GM15510 (cell line): Measurements from ENCODE around the gene TGM3.

Source experiments
- POLR2A ChIP-seq: IDR thresholded peaks from 3 replicates; pipeline ENCODE4 v1.6.1; 2011; ENCODE audit warnings: borderline replicate concordance; ENCODE audit not compliant: insufficient read length; ENCODE audit errors: extremely low read depth

Gene TGM3

GRCh38 chr20:2296524-2297356, 939 bp downstream of the TGM3 start:
- TF ChIP-seq POLR2A: no peak

- no peak for TF ChIP-seq POLR2A
Observed at GRCh38 chr20:2297357-2297728, 1.5 kb downstream of the TGM3 start.

- no peak for TF ChIP-seq POLR2A
Observed at GRCh38 chr20:2298116-2298515, 2.3 kb downstream of the TGM3 start.

- no peak for TF ChIP-seq POLR2A
Observed at GRCh38 chr20:2298701-2299100, 2.9 kb downstream of the TGM3 start.

GRCh38 chr20:2299301-2299700, 3.5 kb downstream of the TGM3 start:
- no peak for TF ChIP-seq POLR2A

GRCh38 chr20:2300002-2300401, 4.2 kb downstream of the TGM3 start:
- no peak for TF ChIP-seq POLR2A

- no peak for TF ChIP-seq POLR2A
Observed at GRCh38 chr20:2300420-2300819, 4.6 kb downstream of the TGM3 start.

GRCh38 chr20:2301164-2301622, 5.4 kb downstream of the TGM3 start:
- no peak for TF ChIP-seq POLR2A

GRCh38 chr20:2302384-2303060, 6.7 kb downstream of the TGM3 start:
- no peak for TF ChIP-seq POLR2A

GRCh38 chr20:2303673-2304072, 7.9 kb downstream of the TGM3 start:
- TF ChIP-seq POLR2A: no peak

GRCh38 chr20:2304180-2304579, 8.4 kb downstream of the TGM3 start:
- TF ChIP-seq POLR2A: no peak

- no peak for TF ChIP-seq POLR2A
Observed at GRCh38 chr20:2305029-2305428, 9.2 kb downstream of the TGM3 start.

- TF ChIP-seq POLR2A: no peak
Observed at GRCh38 chr20:2305479-2305878, 9.7 kb downstream of the TGM3 start.

GRCh38 chr20:2305946-2306345, 10.1 kb downstream of the TGM3 start:
- no peak for TF ChIP-seq POLR2A

GRCh38 chr20:2307136-2307535, 11.3 kb downstream of the TGM3 start:
- no peak for TF ChIP-seq POLR2A

GRCh38 chr20:2311329-2311728, 15.5 kb downstream of the TGM3 start:
- TF ChIP-seq POLR2A: no peak
